SH-SY5Y (cell line): Measurements from ENCODE around the gene STRIP2.

Experiments
- GATA2 ChIP-seq: IDR thresholded peaks from 2 replicates; pipeline ENCODE4 v1.6.1; 2011; ENCODE audit warnings: mild to moderate bottlenecking, low read depth, low read length
- GATA3 ChIP-seq: IDR thresholded peaks from 2 replicates; pipeline ENCODE4 v1.6.1; 2011; ENCODE audit warnings: low read depth, mild to moderate bottlenecking, low read length, moderate library complexity

DNA sequence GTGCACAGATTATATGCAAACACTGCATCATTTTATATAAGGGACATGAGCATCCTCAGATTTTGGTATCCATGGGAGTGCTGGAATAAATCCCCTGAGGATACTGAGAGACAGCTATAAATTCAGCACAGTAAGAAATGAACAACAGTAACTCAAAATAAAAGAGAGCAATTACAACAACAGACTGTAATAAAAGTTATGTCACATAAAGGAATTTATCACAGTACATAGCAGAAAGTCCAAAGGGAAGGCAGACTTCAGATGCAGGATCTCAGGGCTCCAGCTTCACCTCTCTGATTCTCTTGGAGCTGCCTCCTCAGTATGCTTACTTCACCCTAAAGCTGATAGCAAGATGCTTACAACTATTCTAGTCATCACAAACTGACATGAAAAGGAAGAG, 43.9 kb upstream of the STRIP2 start:
- TF ChIP-seq GATA3 (no peak), GATA2 (no peak)
